NOMO-1 treated with DMSO at 0.1 percent for 48 hours (cell line): Measurements from ENCODE around the gene MED12L.
"Not testable (repeated sequence)": the region's sequence is repeated elsewhere in the genome, so short reads cannot be mapped to it uniquely, and the experiment has no call there.

ENCODE experiments used
- DNase-seq: peaks from one replicate; lab custom pipeline; 2025; ENCODE audit not compliant: unreplicated experiment; lab: John Stamatoyannopoulos, UW

Gene MED12L

GRCh38 chr3:151236736-151237135 lies 151.3 kb downstream of the MED12L start:
- DNase-seq = no peak

DNA sequence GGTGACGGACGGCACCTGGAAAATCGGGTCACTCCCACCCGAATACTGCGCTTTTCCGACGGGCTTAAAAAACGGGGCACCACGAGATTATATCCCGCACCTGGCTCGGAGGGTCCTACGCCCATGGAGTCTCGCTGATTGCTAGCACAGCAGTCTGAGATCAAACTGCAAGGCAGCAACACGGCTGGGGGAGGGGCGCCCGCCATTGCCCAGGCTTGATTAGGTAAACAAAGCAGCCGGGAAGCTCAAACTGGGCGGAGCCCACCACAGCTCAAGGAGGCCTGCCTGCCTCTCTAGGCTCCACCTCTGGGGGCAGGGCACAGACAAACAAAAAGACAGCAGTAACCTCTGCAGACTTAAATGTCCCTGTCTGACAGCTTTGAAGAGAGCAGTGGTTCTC lies 156.5 kb downstream of the MED12L start:
- DNase-seq = not testable (repeated sequence)

DNA sequence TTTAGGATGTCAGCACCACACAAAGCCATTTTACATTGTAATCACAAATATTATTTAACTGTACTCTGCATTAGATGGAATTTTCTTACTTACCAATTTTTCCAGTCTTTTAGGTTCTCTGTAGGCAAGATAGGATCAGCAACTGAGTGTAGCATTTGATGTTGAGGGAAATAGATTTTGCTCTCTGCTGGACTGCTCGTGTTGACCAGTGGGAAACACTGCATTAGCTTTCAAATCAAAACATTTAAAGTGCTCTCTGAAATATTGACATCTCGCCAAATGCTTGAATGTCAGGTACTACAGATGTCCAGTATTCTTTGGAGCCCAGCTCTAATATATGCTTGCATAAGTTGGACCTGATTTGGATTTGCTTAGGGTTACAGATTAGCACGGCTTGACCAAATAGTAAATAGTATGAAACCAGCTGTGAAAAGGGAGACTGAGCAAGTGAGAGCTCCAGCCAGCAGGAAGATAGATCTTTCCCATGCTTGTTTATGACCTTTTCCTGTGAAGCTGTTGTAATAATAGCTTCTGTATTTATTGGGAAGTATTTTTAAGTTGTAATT lies 163.4 kb downstream of the MED12L start:
- no peak for DNase-seq

DNA sequence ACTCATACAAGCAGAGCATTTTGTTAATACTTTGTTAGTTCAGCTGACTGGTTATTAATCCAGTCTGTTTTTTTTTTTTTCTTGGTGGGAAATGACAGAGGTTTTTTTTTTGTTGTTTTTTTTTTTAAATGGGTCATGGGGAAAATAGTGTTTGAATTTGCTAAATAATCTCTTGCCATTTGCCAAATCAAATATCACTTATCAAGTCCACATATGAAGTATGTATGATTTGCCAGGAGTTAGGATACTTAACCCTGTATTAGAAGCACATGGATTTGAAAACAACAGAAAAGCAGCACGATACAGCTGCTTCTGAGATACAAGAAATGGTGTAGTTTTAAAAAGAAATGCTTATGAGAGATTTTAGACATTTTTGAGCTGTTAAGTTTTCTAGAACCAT lies 171.3 kb downstream of the MED12L start:
- DNase-seq = no peak

GRCh38 chr3:151259664-151260063 lies 174.2 kb downstream of the MED12L start:
- no peak for DNase-seq

DNA sequence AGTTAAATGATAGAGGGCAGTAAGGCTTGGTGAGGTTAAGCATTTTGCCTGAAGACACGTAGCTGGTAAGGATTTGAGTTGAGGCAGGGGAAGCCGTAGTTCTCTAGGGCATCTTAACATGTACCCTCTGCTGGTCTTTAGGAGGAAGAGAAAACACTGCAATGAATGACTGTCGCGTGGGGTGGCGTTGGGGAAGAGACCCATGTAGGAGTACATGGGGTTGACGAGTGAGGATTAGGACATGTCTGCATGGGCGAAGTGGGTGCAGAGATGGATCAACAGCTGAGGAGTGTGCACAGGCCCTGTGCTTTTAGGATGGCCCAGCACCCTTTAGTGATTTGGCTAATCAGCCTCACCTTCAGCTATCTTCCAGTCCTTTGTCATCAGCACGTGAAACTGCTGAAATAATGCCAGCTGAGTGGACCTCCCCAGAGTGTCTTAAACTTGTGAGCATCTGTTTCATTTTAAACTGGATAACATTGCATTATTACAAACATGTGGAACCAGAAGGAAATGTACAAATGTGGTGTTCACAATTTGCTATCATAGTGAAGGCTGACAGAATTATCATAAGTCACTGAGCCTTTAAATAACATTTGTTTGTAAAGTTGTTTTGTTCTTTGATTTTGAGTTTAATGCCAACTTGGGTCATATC lies 177.5 kb downstream of the MED12L start:
- no peak for DNase-seq

DNA sequence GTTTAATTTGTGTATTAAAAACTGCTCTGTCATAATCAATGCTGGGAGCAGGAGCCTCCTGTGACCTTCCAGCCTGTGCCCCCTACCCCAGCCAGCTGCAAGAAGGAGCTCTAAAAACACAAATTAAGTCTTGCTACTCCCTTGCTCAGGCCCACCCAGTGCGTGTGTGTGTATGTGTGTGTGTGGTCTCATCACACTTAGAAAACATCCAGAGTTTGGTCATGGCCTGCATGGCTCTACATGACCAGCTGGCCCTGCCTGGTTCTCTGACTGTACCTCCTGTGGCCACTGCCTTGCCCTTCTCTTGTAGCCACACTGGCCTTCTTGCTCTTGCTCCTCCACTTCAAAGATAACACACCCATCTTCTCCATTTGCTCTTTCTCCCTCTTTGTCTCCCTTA lies 179.1 kb downstream of the MED12L start:
- DNase-seq = no peak

- no peak for DNase-seq
Measured at GRCh38 chr3:151265166-151265565, 179.7 kb downstream of the MED12L start.

GRCh38 chr3:151265866-151266265 lies 180.4 kb downstream of the MED12L start:
- peak; percentile 99 for DNase-seq

DNA sequence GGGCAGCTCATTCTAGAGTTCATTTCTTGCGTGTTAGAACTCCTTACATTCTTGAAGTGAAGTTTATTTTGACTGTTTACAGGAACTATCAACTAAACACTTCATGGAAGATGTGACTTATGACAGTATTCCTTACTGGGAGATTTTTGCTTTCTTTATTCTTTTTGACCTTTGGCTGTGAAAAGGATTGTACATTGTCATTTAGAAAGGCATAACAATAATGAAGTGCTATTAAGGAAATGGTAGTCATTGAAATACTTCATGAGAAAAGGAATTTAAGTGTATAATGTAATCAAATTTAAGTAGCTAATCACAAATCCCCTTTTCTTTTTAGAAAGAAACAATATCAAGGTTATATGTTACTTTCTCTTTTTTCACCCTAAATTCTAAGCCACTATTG lies 181.6 kb downstream of the MED12L start:
- no peak for DNase-seq

GRCh38 chr3:151268267-151269235 lies 183.1 kb downstream of the MED12L start:
- no peak for DNase-seq

GRCh38 chr3:151269631-151270030 lies 184.2 kb downstream of the MED12L start:
- DNase-seq = no peak

GRCh38 chr3:151275091-151275490 lies 189.6 kb downstream of the MED12L start:
- DNase-seq = peak; percentile 40

DNA sequence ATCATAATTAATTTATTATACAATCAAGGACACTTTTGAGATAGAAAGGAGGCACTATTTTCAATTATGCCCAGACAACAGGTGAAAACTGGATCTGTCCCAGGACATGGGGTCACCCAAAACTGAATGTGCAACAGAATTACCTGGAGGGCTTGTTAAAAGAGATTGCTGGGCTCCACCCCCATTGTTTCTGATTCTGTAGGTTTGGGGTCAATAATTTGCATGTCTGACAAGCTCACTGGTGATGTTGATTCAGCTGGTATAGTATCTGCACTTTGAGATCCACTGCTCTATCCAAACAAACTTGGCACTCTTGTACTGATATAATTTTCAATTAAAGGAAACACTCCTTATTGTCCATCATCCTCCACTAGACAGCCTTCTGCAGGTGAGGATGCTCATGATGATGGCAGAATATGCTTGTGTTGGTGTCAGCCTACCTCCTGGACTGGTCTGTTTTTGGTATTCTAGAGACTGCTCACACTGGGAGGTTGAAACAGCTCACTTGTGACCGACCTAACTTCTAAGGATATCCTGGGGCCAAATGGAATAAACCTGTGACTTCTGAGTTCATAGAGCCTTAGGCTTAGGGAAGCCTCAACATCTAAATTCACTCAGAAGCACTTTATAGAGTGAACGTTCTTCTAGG lies 190.7 kb downstream of the MED12L start:
- no peak for DNase-seq

DNA sequence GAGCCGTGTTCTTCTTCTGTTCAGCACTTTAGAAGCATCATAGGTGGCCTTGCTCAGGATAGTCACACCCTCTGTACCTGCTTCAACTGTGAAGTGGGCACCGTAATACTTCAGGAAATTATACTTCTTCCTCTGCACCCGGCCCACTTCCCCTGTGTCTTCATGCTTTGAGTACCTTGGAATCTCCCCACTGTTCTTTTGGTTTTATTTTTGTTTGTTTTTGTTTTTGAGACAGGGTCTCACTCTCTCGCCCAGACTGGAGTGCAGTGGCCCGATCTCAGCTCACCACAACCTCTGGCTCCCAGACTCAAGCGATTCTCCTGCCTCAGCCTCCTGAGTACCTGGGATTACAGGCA lies 191.2 kb downstream of the MED12L start:
- peak; percentile 11 for DNase-seq

- peak; percentile 100 for DNase-seq
Measured at GRCh38 chr3:151278230-151278629, 192.8 kb downstream of the MED12L start, which contains the start of gene P2RY14. TSS of gene P2RY14 (minus strand) at chr3:151278542. CDS start at chr3:151214316, 64,226 bp downstream.

- DNase-seq = no peak
Measured at GRCh38 chr3:151281671-151282324, 196.3 kb downstream of the MED12L start.

DNA sequence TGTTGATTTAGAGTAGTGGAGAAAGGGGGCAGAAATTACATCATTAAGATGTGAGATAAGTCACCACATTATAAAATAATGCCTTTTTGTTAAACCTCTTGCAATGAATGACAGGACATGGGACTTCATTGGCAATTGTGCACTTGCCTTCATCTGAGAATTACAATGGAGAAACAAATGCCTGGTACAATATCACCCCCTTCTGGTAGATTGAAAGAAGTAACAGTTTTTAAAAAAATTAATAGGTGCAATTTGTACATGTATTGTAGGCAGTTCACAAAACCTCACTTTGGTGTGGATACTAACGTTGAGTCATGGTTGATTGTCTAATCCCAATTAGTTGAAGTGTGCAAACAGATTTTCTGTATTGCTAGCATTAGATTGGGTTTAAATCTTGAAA lies 197.5 kb downstream of the MED12L start:
- DNase-seq = peak; percentile 80

GRCh38 chr3:151283387-151283786 lies 197.9 kb downstream of the MED12L start:
- DNase-seq = no peak

GRCh38 chr3:151283907-151284461 lies 198.5 kb downstream of the MED12L start:
- DNase-seq = no peak

GRCh38 chr3:151285940-151286339 lies 200.5 kb downstream of the MED12L start:
- no peak for DNase-seq
